ENCODE data around the gene BIRC3.
"Not testable (repeated sequence)": the region's sequence is repeated elsewhere in the genome, so short reads cannot be mapped to it uniquely, and the experiment has no call there.

DNA sequence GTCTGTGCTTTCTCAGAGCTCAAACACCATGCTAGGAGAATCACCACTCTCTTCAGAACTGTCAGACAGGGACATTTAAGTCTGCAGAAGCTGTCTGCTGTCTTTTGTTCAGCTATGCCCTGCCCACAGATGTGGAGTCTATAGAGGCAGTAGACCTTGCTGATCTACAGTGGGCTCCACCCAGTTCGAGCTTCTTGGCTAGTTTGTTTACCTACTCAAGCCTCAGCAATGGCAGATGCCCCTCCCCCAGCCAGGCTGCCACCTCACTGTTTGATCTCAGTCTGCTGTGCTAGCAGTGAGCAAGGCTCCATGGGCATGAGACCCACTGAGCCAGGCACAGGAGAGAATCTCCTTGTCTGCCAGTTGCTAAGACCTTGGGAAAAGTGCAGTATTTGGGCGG lies 16.4 kb upstream of the BIRC3 start:
- TF ChIP-seq, protein P1, sequence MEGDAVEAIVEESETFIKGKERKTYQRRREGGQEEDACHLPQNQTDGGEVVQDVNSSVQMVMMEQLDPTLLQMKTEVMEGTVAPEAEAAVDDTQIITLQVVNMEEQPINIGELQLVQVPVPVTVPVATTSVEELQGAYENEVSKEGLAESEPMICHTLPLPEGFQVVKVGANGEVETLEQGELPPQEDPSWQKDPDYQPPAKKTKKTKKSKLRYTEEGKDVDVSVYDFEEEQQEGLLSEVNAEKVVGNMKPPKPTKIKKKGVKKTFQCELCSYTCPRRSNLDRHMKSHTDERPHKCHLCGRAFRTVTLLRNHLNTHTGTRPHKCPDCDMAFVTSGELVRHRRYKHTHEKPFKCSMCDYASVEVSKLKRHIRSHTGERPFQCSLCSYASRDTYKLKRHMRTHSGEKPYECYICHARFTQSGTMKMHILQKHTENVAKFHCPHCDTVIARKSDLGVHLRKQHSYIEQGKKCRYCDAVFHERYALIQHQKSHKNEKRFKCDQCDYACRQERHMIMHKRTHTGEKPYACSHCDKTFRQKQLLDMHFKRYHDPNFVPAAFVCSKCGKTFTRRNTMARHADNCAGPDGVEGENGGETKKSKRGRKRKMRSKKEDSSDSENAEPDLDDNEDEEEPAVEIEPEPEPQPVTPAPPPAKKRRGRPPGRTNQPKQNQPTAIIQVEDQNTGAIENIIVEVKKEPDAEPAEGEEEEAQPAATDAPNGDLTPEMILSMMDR (IDR thresholded peaks at IDR 0.05), result not testable (repeated sequence)
- not testable (repeated sequence) for TF ChIP-seq TCF7L2, POLR2AphosphoS5 (IDR thresholded peaks at IDR 0.05; ENCODE audit: low read depth, low read length)
